GM06990 (cell line): ENCODE data around the gene RRP8.

Source experiments
- DNase-seq: peaks from one replicate; pipeline ENCODE4 v3.0.0-alpha.2; 2011; ENCODE audit not compliant: insufficient read length; ENCODE audit errors: extremely low read depth
- H3K27me3 ChIP-seq: replicated peaks from 2 replicates; pipeline ENCODE4 v1.6.0; 2011; ENCODE audit warnings: low read length; ENCODE audit not compliant: control insufficient read depth, insufficient read depth
- H3K36me3 ChIP-seq: 2 replicates; pipeline ENCODE4 v1.5.1; 2011; ENCODE audit warnings: low read length; ENCODE audit not compliant: control insufficient read depth, insufficient read depth
- H3K4me3 ChIP-seq: replicated peaks from 2 replicates; pipeline ENCODE4 v1.5.1; 2011; ENCODE audit warnings: low read depth, mild to moderate bottlenecking, control low read depth, low read length
- CTCF ChIP-seq: IDR thresholded peaks from 2 replicates; pipeline ENCODE4 v1.5.1; 2011; ENCODE audit warnings: low read length, control low read depth, mild to moderate bottlenecking, inconsistent platforms; ENCODE audit not compliant: insufficient read depth, poor library complexity, severe bottlenecking

RRP8 gene

GRCh38 chr11:6576471-6577373 is 26.7 kb downstream of the RRP8 start:
- DNase-seq, result no peak
- no peak overlapping the region for H3K4me3 ChIP-seq
- no peak for TF ChIP-seq CTCF
- H3K27me3 ChIP-seq, result no peaks in the 10 kb centered on the region
- no peaks in the 10 kb centered on the region; the same call in none of the 2 replicates for H3K36me3 ChIP-seq

- no peak for DNase-seq
Observed at GRCh38 chr11:6574816-6575715, 28.4 kb downstream of the RRP8 start.

GRCh38 chr11:6572215-6572614 is 31.2 kb downstream of the RRP8 start:
- peaks cover 3% of the 10 kb centered on the region for H3K36me3 ChIP-seq
- no peak for DNase-seq
- no peak overlapping the region for H3K4me3 ChIP-seq
- no peak for TF ChIP-seq CTCF
- H3K27me3 ChIP-seq, result no peaks in the 10 kb centered on the region

More at GRCh38 chr11:6574816-6575715, 28.4 kb downstream of the RRP8 start:
- no peak for TF ChIP-seq CTCF
- Histone ChIP-seq H3K27me3 (no peaks in the 10 kb centered on the region), H3K4me3 (no peak overlapping the region), H3K36me3 (no peaks in the 10 kb centered on the region; the same call in none of the 2 replicates)

- H3K27me3 ChIP-seq, result no peaks in the 10 kb centered on the region
- peaks cover 4% of the 10 kb centered on the region for H3K36me3 ChIP-seq
- DNase-seq, result no peak
- no peak for TF ChIP-seq CTCF
- no peak overlapping the region for H3K4me3 ChIP-seq
Observed at GRCh38 chr11:6571434-6572008, 31.9 kb downstream of the RRP8 start.

- Histone ChIP-seq H3K4me3 (no peak overlapping the region), H3K36me3 (peaks cover 4% of the 10 kb centered on the region), H3K27me3 (no peaks in the 10 kb centered on the region)
- DNase-seq, result no peak
- no peak for TF ChIP-seq CTCF
Observed at GRCh38 chr11:6570691-6571427, 32.6 kb downstream of the RRP8 start.
